ENCODE data around the gene COX7A2.

COX7A2 gene

GRCh38 chr6:75243333-75244062 lies at the start of gene COX7A2:
COX7A2 (minus strand) TSS chr6:75243801; CDS start chr6:75243734, 67 bp downstream.
- DNase-seq: peak; percentile 98

GRCh38 chr6:75292555-75292954 lies 49.0 kb upstream of the COX7A2 start:
- DNase-seq: no peak

- no peak for DNase-seq
These were observed 48.1 kb upstream of the COX7A2 start for GRCh38 chr6:75291744-75292143.

GRCh38 chr6:75291331-75291730 lies 47.7 kb upstream of the COX7A2 start:
- DNase-seq: no peak

GRCh38 chr6:75290136-75290945 lies 46.7 kb upstream of the COX7A2 start:
- DNase-seq: peak; percentile 80

GRCh38 chr6:75288023-75288422 lies 44.4 kb upstream of the COX7A2 start:
- no peak for DNase-seq

GRCh38 chr6:75287424-75287823 lies 43.8 kb upstream of the COX7A2 start:
- DNase-seq: no peak

GRCh38 chr6:75286955-75287354 lies 43.4 kb upstream of the COX7A2 start:
- no peak for DNase-seq

- DNase-seq: peak; percentile 49
These were observed 41.7 kb upstream of the COX7A2 start for GRCh38 chr6:75285283-75285639.

- peak; percentile 99 for DNase-seq
These were observed 41.2 kb upstream of the COX7A2 start, which contains the start of gene TMEM30A for GRCh38 chr6:75284632-75285282. TMEM30A (minus strand) TSS chr6:75284792; CDS start chr6:75284638, 154 bp downstream.

- no peak for DNase-seq
These were observed 40.5 kb upstream of the COX7A2 start for GRCh38 chr6:75283907-75284631.

GRCh38 chr6:75282706-75283105 lies 39.1 kb upstream of the COX7A2 start:
- no peak for DNase-seq

GRCh38 chr6:75281653-75282052 lies 38.1 kb upstream of the COX7A2 start:
- DNase-seq: no peak

- no peak for DNase-seq
These were observed 36.7 kb upstream of the COX7A2 start for GRCh38 chr6:75280131-75280855.

GRCh38 chr6:75279418-75279817 lies 35.8 kb upstream of the COX7A2 start:
- no peak for DNase-seq

- no peak for DNase-seq
These were observed 35.0 kb upstream of the COX7A2 start for GRCh38 chr6:75278474-75279077.

- no peak for DNase-seq
These were observed 31.5 kb upstream of the COX7A2 start for GRCh38 chr6:75275067-75275466.

GRCh38 chr6:75273009-75273408 lies 29.4 kb upstream of the COX7A2 start:
- DNase-seq: no peak

GRCh38 chr6:75272145-75272840 lies 28.7 kb upstream of the COX7A2 start:
- DNase-seq: no peak

GRCh38 chr6:75268988-75269354 lies 25.4 kb upstream of the COX7A2 start:
- DNase-seq: no peak

All from midbrain (tissue), 1 donor.